Measurements from ENCODE around the gene SLC38A7. TPM values are rescaled to one million over a fixed set of nuclear protein-coding genes. Genes with fewer than 3 reads are reported as not detected.

The SLC38A7 gene
- total and polyA plus RNA-seq, 2 of the 13 experiments (the other 11 are each of a cell fraction or from before 2014, with no cell fraction given), result 13.2 to 14.1 TPM

DNA sequence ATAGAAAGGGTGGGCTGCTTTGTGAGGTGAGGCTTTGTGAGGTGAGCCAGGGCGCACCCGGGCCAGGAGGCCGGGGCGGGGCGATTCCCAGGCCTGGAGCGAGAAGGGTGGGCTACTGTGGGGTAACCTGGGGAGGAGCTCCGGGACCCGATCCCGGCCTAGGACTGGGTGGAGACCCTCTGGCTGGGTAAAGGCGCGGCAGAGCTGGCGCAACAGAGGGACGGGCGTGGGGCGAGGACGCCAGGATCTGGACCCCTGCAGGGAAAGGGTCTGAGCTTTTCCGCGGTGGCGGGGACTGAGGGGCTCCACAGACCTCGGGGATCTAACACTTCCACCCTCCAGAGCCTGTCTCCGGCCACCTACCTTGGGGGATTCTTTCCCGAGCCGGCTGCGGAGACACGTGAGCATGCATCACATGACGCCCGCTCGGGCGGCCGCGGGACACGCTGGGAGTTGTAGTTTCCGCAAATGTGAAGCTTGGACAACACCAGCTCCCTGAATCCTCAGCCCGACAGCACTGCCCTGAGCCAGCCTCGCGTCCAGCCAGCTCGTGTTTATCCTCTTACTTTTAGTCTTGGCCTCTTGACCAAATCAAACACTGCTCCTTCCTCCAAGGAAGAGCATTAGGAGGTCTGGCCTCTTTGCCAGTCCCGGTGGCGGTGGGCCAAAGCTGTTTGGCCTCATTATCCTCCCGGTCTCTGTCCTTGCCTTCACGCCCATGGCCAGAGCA lies at the start of gene SLC38A7 (continued):
- TF ChIP-seq, protein P1, sequence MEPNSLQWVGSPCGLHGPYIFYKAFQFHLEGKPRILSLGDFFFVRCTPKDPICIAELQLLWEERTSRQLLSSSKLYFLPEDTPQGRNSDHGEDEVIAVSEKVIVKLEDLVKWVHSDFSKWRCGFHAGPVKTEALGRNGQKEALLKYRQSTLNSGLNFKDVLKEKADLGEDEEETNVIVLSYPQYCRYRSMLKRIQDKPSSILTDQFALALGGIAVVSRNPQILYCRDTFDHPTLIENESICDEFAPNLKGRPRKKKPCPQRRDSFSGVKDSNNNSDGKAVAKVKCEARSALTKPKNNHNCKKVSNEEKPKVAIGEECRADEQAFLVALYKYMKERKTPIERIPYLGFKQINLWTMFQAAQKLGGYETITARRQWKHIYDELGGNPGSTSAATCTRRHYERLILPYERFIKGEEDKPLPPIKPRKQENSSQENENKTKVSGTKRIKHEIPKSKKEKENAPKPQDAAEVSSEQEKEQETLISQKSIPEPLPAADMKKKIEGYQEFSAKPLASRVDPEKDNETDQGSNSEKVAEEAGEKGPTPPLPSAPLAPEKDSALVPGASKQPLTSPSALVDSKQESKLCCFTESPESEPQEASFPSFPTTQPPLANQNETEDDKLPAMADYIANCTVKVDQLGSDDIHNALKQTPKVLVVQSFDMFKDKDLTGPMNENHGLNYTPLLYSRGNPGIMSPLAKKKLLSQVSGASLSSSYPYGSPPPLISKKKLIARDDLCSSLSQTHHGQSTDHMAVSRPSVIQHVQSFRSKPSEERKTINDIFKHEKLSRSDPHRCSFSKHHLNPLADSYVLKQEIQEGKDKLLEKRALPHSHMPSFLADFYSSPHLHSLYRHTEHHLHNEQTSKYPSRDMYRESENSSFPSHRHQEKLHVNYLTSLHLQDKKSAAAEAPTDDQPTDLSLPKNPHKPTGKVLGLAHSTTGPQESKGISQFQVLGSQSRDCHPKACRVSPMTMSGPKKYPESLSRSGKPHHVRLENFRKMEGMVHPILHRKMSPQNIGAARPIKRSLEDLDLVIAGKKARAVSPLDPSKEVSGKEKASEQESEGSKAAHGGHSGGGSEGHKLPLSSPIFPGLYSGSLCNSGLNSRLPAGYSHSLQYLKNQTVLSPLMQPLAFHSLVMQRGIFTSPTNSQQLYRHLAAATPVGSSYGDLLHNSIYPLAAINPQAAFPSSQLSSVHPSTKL (CRISPR knock-in tag; IDR thresholded peaks at IDR 0.05), result peak; percentile 59
- TF ChIP-seq DMAP1 (CRISPR knock-in tag; IDR thresholded peaks at IDR 0.05), result peak; percentile 24; the same call in 1 of the 2 replicates
- peak; percentile 88 for TF ChIP-seq KDM5A (IDR thresholded peaks at IDR 0.05; ENCODE audit: borderline replicate concordance, low read length)
- TF ChIP-seq, protein P2, sequence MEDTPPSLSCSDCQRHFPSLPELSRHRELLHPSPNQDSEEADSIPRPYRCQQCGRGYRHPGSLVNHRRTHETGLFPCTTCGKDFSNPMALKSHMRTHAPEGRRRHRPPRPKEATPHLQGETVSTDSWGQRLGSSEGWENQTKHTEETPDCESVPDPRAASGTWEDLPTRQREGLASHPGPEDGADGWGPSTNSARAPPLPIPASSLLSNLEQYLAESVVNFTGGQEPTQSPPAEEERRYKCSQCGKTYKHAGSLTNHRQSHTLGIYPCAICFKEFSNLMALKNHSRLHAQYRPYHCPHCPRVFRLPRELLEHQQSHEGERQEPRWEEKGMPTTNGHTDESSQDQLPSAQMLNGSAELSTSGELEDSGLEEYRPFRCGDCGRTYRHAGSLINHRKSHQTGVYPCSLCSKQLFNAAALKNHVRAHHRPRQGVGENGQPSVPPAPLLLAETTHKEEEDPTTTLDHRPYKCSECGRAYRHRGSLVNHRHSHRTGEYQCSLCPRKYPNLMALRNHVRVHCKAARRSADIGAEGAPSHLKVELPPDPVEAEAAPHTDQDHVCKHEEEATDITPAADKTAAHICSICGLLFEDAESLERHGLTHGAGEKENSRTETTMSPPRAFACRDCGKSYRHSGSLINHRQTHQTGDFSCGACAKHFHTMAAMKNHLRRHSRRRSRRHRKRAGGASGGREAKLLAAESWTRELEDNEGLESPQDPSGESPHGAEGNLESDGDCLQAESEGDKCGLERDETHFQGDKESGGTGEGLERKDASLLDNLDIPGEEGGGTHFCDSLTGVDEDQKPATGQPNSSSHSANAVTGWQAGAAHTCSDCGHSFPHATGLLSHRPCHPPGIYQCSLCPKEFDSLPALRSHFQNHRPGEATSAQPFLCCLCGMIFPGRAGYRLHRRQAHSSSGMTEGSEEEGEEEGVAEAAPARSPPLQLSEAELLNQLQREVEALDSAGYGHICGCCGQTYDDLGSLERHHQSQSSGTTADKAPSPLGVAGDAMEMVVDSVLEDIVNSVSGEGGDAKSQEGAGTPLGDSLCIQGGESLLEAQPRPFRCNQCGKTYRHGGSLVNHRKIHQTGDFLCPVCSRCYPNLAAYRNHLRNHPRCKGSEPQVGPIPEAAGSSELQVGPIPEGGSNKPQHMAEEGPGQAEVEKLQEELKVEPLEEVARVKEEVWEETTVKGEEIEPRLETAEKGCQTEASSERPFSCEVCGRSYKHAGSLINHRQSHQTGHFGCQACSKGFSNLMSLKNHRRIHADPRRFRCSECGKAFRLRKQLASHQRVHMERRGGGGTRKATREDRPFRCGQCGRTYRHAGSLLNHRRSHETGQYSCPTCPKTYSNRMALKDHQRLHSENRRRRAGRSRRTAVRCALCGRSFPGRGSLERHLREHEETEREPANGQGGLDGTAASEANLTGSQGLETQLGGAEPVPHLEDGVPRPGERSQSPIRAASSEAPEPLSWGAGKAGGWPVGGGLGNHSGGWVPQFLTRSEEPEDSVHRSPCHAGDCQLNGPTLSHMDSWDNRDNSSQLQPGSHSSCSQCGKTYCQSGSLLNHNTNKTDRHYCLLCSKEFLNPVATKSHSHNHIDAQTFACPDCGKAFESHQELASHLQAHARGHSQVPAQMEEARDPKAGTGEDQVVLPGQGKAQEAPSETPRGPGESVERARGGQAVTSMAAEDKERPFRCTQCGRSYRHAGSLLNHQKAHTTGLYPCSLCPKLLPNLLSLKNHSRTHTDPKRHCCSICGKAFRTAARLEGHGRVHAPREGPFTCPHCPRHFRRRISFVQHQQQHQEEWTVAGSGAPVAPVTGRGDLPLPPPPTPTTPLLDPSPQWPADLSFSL (CRISPR knock-in tag; IDR thresholded peaks at IDR 0.05), result no peak
- TF ChIP-seq RFX5 (IDR thresholded peaks at IDR 0.05; ENCODE audit: low read depth, low read length), result no peak
- TF ChIP-seq ZNF264 (CRISPR knock-in tag; IDR thresholded peaks at IDR 0.05), result peak; percentile 83
- TF ChIP-seq REL (CRISPR knock-in tag; conservative IDR thresholded peaks at IDR 0.05), result no peak
- peak; percentile 38 for TF ChIP-seq RXRA (CRISPR knock-in tag; IDR thresholded peaks at IDR 0.05)
- no peak for TF ChIP-seq RFX1 (IDR thresholded peaks at IDR 0.05)
- TF ChIP-seq, protein P3, sequence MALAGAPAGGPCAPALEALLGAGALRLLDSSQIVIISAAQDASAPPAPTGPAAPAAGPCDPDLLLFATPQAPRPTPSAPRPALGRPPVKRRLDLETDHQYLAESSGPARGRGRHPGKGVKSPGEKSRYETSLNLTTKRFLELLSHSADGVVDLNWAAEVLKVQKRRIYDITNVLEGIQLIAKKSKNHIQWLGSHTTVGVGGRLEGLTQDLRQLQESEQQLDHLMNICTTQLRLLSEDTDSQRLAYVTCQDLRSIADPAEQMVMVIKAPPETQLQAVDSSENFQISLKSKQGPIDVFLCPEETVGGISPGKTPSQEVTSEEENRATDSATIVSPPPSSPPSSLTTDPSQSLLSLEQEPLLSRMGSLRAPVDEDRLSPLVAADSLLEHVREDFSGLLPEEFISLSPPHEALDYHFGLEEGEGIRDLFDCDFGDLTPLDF (CRISPR knock-in tag; IDR thresholded peaks at IDR 0.05), result peak; percentile 34; the same call in 1 of the 2 replicates
- no peak; the same call in 1 of the 2 replicates for TF ChIP-seq CCDC6 (CRISPR knock-in tag; IDR thresholded peaks at IDR 0.05)
- TF ChIP-seq TMF1 (CRISPR knock-in tag; IDR thresholded peaks at IDR 0.05; ENCODE audit: low read depth), result peak; percentile 81; the same call in 1 of the 2 replicates
- TF ChIP-seq, protein P4, sequence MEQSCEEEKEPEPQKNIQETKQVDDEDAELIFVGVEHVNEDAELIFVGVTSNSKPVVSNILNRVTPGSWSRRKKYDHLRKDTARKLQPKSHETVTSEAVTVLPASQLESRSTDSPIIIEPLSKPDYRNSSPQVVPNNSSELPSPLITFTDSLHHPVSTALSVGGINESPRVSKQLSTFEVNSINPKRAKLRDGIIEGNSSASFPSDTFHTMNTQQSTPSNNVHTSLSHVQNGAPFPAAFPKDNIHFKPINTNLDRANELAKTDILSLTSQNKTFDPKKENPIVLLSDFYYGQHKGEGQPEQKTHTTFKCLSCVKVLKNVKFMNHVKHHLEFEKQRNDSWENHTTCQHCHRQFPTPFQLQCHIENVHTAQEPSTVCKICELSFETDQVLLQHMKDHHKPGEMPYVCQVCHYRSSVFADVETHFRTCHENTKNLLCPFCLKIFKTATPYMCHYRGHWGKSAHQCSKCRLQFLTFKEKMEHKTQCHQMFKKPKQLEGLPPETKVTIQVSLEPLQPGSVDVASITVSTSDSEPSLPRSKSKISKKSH (CRISPR knock-in tag; IDR thresholded peaks at IDR 0.05; ENCODE audit: borderline replicate concordance), result 0 out of 2 replicates have a peak, but pooled peaks have one; percentile 71
- TF ChIP-seq TARDBP (CRISPR knock-in tag; IDR thresholded peaks at IDR 0.05), result peak; percentile 93
- no peak for TF ChIP-seq ZNF780A (CRISPR knock-in tag; IDR thresholded peaks at IDR 0.05)
- TF ChIP-seq ZNF253 (CRISPR knock-in tag; IDR thresholded peaks at IDR 0.05; ENCODE audit: borderline replicate concordance), result peak; percentile 11; the same call in 1 of the 2 replicates

Measured in HepG2 (cell line).